ENCODE results near the gene BTN1A1.
"Not testable (repeated sequence)": the region's sequence is repeated elsewhere in the genome, so short reads cannot be mapped to it uniquely, and the experiment has no call there.

Gene BTN1A1

DNA sequence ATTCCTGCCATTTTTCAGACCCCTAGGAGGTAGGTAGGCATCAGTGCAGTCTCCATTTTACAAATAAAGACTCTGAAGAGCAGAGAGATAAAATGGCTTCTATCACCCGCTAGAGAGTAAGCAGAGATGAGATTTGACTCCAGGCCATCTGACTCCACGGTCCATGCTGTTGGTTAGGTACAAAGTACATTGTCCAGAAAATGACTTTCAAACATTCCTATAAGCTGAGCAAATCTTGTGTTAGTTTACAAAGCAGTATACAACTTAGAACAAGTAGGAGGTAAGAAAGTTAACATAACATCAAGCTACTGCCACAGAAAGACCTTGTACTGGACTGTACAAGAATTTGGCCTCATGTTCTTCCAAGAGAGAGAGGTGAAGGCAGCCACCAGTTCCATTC lies 14.9 kb downstream of the BTN1A1 start:
- no peak for DNase-seq (ENCODE audit: low read depth)
- H3K4me3 ChIP-seq (replicated peaks; ENCODE audit: low read depth, low read length) = no peak overlapping the region
- TF ChIP-seq CTCF (IDR thresholded peaks at IDR 0.05; ENCODE audit: low read length, missing control alignments) = no peak

- no peak for DNase-seq (ENCODE audit: low read depth)
- no peak for TF ChIP-seq CTCF (IDR thresholded peaks at IDR 0.05; ENCODE audit: low read length, missing control alignments)
- H3K4me3 ChIP-seq (replicated peaks; ENCODE audit: low read depth, low read length) = no peak overlapping the region
Observed at GRCh38 chr6:26516481-26517427, 16.7 kb downstream of the BTN1A1 start.

DNA sequence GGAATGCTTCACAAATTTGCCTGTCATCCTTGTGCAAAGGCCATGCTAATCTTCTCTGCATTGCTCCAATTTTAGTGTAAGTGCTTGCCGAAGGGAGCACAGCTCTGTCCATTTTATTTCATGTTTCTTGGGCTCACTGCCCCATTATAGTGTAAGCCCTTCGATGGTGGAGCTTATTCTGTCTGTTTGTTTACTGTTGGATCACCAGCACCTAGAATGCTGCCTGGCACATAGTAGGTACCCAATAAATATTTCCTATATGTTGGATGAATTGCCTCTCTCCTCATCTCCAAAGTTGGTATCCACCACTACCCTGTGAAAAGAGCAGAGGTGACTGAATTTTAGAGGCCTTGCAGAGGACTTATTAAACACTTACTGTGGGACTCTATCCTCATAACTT lies 19.3 kb downstream of the BTN1A1 start:
- no peak for TF ChIP-seq CTCF (IDR thresholded peaks at IDR 0.05; ENCODE audit: low read length, missing control alignments)
- H3K4me3 ChIP-seq (replicated peaks; ENCODE audit: low read depth, low read length) = no peak overlapping the region
- no peak for DNase-seq (ENCODE audit: low read depth)

DNA sequence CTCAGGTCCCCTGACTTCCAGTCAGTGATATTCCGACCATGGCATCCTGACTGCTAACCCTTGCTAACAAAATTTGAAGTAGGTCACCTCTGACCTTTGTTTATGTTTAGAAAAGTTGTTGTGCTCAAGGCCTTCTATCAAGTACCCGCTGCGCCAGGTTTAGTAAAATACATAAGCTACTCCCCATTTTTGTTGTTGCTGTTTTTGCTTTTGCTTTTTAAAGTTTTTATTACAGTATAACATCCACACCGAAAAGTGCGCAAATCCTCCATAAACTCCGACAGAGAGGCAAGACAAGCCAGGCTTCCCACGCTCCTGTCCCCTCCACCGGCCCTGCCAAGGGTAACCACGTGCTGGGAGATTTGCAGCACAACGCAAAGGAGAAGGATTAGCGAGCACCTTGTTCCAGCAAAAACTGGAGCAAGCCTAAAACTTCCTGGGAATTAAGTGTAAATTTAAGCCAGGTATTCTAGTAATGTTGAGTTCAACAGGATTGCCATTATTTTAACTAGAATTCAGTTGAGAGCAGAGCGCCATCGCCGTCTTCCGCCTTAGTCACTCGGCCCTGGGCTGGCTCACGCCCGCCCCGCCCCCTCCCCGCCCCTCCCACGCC lies 20.2 kb downstream of the BTN1A1 start:
- DNase-seq (ENCODE audit: low read depth) = no peak
- H3K4me3 ChIP-seq (replicated peaks; ENCODE audit: low read depth, low read length) = peak overlapping the region; percentile 21

GRCh38 chr6:26520850-26521599 lies 20.9 kb downstream of the BTN1A1 start:
- TF ChIP-seq CTCF (IDR thresholded peaks at IDR 0.05; ENCODE audit: low read length, missing control alignments) = no peak

More for the DNA sequence above, 20.2 kb downstream of the BTN1A1 start:
- no peak for TF ChIP-seq CTCF (IDR thresholded peaks at IDR 0.05; ENCODE audit: low read length, missing control alignments)

GRCh38 chr6:26521600-26522391 lies 21.7 kb downstream of the BTN1A1 start:
- DNase-seq (ENCODE audit: low read depth) = peak; percentile 72
- peak overlapping the region; percentile 37 for H3K4me3 ChIP-seq (replicated peaks; ENCODE audit: low read depth, low read length)
- TF ChIP-seq CTCF (IDR thresholded peaks at IDR 0.05; ENCODE audit: low read length, missing control alignments) = no peak

More at GRCh38 chr6:26520850-26521599, 20.9 kb downstream of the BTN1A1 start:
- peak overlapping the region; percentile 37 for H3K4me3 ChIP-seq (replicated peaks; ENCODE audit: low read depth, low read length)
- peak; percentile 87 for DNase-seq (ENCODE audit: low read depth)

GRCh38 chr6:26522486-26523228 lies 22.6 kb downstream of the BTN1A1 start:
- DNase-seq (ENCODE audit: low read depth) = peak; percentile 50
- peak overlapping the region; percentile 37 for H3K4me3 ChIP-seq (replicated peaks; ENCODE audit: low read depth, low read length)

- DNase-seq (ENCODE audit: low read depth); H3K4me3 ChIP-seq (replicated peaks; ENCODE audit: low read depth, low read length): not testable (repeated sequence)
Observed at GRCh38 chr6:26524314-26524713, 24.2 kb downstream of the BTN1A1 start.

All from fibroblast of pulmonary artery (primary cell).